T47D (cell line): ENCODE results near the gene OLFM3.
A peak's percentile ranks its signal among the peaks of the same experiment; 100 is the strongest.

Source experiments
- DNase-seq, 2 experiments: peaks; one replicate each; pipeline versions ENCODE4 v3.0.0 to v3.0.0-alpha.2; 2011 to 2012; ENCODE audit warnings: low read depth in 1 of 2, low spot score in 1 of 2
- JUND ChIP-seq: IDR thresholded peaks from 2 replicates; pipeline ENCODE4 v1.6.1; 2012; ENCODE audit warnings: low read depth
- in situ Hi-C: cut with HindIII; loops from 2 replicates; pipeline ENCODE4 v1.10.0; 2016; ENCODE audit warnings: low sequenced_read_pairs, low pct_unique_long_range_greater_than_20kb

The OLFM3 gene

DNA sequence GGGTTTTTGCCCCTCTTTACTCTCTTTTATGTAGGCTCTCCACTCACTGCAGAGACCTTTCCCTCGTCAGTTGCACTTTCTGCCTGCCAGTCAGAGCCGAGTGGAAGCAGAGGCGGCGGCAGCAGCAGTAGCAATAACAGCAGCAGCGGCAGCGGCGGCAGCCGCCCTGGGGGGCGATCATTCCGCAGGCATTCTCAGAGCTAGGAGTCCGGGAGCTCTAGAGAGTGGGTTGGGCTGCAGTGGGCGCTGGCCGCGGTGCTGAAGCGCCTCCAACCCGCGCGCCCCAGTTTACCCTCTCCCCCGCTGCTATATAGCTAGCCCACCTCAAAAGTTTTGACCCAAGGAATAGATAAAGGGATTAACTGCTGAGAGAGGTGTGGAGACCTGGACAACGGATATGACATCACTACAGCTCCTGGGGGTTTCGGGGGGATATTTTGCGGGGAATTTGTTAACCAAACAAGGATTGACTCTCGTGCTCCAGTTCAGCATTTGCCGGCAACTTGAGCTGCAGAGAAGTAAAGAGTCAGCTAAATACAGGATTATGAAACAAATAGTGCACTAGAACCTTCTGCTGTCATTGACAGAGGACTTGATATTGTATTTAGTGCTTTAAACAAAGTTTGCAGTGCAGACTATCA, at the start of gene OLFM3:
TSS of gene OLFM3 (minus strand) at position 102 of the 641 bp plus-strand sequence.
- no peak for TF ChIP-seq JUND
- in situ Hi-C loops, result no loop called here
- peak in 1 of 2 experiments; percentile 20 for DNase-seq

DNA sequence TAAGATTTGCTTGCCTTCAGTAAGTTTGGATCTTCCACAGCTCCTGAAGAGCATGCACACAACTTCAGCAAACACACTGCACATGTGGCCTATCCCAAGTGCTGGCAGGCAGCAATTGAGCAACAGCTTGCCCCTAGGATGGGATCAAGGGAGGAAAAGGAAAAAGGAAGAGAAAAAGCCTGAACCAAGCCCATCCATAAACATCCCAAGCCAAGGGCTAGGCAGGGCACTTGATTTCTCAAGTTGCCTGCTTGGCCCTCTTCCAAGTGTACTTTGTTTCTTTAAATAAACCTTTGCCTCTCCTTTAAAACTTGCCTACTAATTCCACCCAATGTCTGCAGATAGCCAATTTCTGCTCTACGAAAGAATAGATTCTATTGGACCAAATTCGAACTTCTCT, 49.0 kb upstream of the OLFM3 start:
- TF ChIP-seq JUND, result no peak
- in situ Hi-C loops, result no loop called here
- DNase-seq, result no peak

- in situ Hi-C loops, result no loop called here
- no peak for DNase-seq
- TF ChIP-seq JUND, result no peak
These were observed 35.8 kb upstream of the OLFM3 start for GRCh38 chr1:102032534-102032933.

GRCh38 chr1:102019530-102019929, 22.8 kb upstream of the OLFM3 start:
- no peak for DNase-seq
- in situ Hi-C loops, result no loop called here
- no peak for TF ChIP-seq JUND

- DNase-seq, result no peak
- in situ Hi-C loops, result no loop called here
- TF ChIP-seq JUND, result no peak
These were observed 19.0 kb upstream of the OLFM3 start for GRCh38 chr1:102015728-102016127.

GRCh38 chr1:102002057-102002456, 5.3 kb upstream of the OLFM3 start:
- no peak for DNase-seq
- in situ Hi-C loops, result no loop called here
- no peak for TF ChIP-seq JUND

DNA sequence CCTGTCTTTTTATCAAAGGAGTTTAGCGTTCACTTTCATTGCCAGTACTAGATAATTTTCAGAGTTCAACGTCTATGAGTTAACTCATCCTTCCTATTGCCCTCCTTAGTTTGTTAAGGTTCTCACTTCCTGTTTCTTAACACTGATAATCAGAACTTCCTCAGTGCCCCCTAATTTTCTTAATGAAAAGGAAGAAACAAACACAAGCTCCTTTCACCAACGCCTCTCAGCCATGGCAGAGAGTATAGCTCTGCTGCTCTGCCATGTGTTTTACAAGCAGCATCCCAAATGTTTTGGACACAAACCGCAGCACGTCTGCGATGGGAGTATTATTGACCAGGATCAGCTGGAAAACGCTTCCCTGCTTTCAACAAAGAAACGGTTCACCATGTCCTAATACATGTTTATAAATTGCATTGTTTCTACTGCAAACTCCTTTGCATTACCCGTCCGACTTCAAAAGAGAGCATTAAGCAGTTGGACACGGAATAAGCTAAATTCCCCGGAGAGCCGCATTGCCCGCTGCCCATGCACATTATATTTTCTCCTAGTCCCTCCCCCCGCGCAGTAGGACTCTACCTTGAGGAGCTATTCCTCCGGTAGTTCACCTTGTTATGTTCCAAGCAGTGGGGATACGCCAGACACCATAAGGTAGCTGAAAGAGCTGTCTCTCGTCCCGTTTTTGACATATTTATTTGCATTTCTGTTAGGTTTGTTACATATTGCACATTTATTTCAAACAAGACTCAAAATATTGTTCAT, 561 bp downstream of the OLFM3 start:
- in situ Hi-C loops, result no loop called here
- no peak for DNase-seq
- no peak for TF ChIP-seq JUND

GRCh38 chr1:101993710-101994109, 3.0 kb downstream of the OLFM3 start:
- no peak for TF ChIP-seq JUND
- DNase-seq, result peak in 1 of 2 experiments; percentile 5
- in situ Hi-C loops, result no loop called here

GRCh38 chr1:101992821-101993575, 3.7 kb downstream of the OLFM3 start:
- TF ChIP-seq JUND, result no peak
- in situ Hi-C loops, result no loop called here
- no peak for DNase-seq

DNA sequence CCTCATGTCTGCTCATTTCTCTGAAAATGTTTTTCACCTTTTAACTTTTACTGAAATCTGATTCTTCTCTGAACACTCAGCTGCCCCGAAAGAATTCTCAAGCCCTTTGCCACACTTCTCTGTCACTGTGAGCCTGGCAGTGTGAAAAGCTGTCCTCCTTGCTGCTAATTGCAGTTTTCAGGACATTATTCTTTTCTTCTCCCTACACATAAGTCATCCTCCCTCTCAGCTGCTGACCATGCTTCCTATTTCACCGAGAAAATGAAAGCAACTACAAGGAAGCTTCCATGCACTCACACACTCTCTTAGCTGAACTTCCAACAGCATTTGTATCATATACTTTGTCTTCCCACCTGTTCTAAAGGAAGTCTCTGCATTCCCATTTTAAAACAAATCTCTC, 15.8 kb downstream of the OLFM3 start:
- in situ Hi-C loops, result no loop called here

GRCh38 chr1:101977266-101977665, 19.5 kb downstream of the OLFM3 start:
- DNase-seq, result no peak
- TF ChIP-seq JUND, result no peak
- in situ Hi-C loops, result no loop called here

More for the DNA sequence above, 15.8 kb downstream of the OLFM3 start:
- DNase-seq, result no peak
- TF ChIP-seq JUND, result no peak

DNA sequence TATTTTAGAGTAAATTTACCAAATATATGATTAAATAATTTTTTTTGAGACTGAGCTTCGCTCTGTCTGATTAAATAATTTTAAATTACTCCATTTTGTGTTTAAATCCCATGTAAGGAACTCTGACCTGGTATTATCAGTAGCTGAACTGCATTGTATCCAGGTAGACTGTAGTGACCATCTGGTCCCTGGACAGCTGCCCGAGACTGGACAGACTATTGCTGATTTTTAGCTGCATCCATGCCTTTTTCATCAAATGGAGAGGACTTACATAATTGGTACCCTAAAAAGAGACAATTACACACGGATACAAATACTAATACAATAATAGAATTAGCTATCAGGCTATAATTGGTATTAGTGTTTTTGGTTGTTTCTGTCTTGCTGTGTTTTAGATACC, 20.6 kb downstream of the OLFM3 start:
- in situ Hi-C loops, result no loop called here

DNA sequence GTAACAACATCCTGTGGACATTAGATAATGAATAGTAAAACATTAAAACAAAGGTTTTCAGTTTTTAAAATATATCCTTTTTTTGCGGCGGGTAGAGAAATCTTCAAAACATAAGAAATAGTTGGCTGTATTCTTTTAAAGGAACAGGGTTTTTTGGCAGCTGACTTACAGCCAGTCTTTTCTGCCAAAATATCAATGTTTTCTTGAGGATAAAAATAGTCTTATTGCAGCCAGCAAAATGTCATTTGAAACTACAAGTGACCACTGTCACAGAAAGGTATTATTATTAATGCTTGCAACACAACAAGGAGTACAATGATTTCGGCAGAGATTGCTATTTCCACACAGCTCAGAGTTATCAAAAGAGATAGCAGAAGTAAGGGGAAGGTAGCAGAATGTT, 21.4 kb downstream of the OLFM3 start:
- TF ChIP-seq JUND, result no peak
- in situ Hi-C loops, result no loop called here
- DNase-seq, result no peak

More for the DNA sequence above, 20.6 kb downstream of the OLFM3 start:
- no peak for TF ChIP-seq JUND
- DNase-seq, result no peak
